Endodermal cell (in vitro differentiated cells): ENCODE data around the gene MPZL1. TPM values are rescaled to one million over a fixed set of nuclear protein-coding genes. Genes with fewer than 3 reads are reported as not detected.

Source experiments
- DNase-seq: peaks from one replicate; pipeline ENCODE4 v3.0.0-alpha.2; 2017
- H3K27ac ChIP-seq: 2 replicates; pipeline ENCODE4 v1.5.1; 2013; ENCODE audit warnings: mild to moderate bottlenecking, low read depth, low read length, moderate library complexity
- H3K27me3 ChIP-seq: 2 replicates; pipeline ENCODE4 v1.6.1; 2013; ENCODE audit warnings: mild to moderate bottlenecking, low read length, moderate library complexity; ENCODE audit not compliant: insufficient read depth, control insufficient read depth, poor library complexity, severe bottlenecking
- H3K36me3 ChIP-seq: 2 replicates; pipeline ENCODE4 v1.7.0; 2013; ENCODE audit warnings: mild to moderate bottlenecking, low read length, moderate library complexity; ENCODE audit not compliant: control insufficient read depth, insufficient read depth
- H3K4me1 ChIP-seq: one replicate; pipeline ENCODE4 v1.7.0; 2013; ENCODE audit warnings: low read length; ENCODE audit not compliant: control insufficient read depth, insufficient read depth
- H3K4me3 ChIP-seq: 2 replicates; pipeline ENCODE4 v1.5.1; 2013; ENCODE audit warnings: mild to moderate bottlenecking, low read length, moderate library complexity
- H3K9ac ChIP-seq: 2 replicates; pipeline ENCODE4 v1.6.1; 2013; ENCODE audit warnings: mild to moderate bottlenecking, low read length, moderate library complexity; ENCODE audit not compliant: poor library complexity, severe bottlenecking; ENCODE audit errors: extremely low read depth
- H3K9me3 ChIP-seq: 2 replicates; pipeline ENCODE4 v1.6.1; 2013; ENCODE audit warnings: mild to moderate bottlenecking, low read length, moderate library complexity; ENCODE audit not compliant: control insufficient read depth
- H3K27ac Mint-ChIP-seq: 2 replicates; pipeline ENCODE4 v1.8.0; 2020; ENCODE audit warnings: mixed read lengths
- H3K27me3 Mint-ChIP-seq: 2 replicates; pipeline ENCODE4 v1.8.0; 2021; ENCODE audit warnings: mild to moderate bottlenecking, mixed read lengths; ENCODE audit not compliant: insufficient read depth
- H3K36me3 Mint-ChIP-seq: 2 replicates; pipeline ENCODE4 v1.8.0; 2020; ENCODE audit warnings: low read depth, mixed read lengths
- H3K4me1 Mint-ChIP-seq: 2 replicates; pipeline ENCODE4 v1.8.0; 2020; ENCODE audit warnings: mixed read lengths
- H3K4me3 Mint-ChIP-seq: 2 replicates; pipeline ENCODE4 v1.8.0; 2020; ENCODE audit warnings: mild to moderate bottlenecking, moderate library complexity, mixed read lengths
- H3K9me3 Mint-ChIP-seq: 2 replicates; pipeline ENCODE4 v1.8.0; 2020; ENCODE audit warnings: mild to moderate bottlenecking, mixed read lengths
- CTCF ChIP-seq: fragments of 200-600 bp; sonication (generic); conservative IDR thresholded peaks from 2 replicates; pipeline ENCODE4 v1.5.0; 2021; ENCODE audit warnings: antibody characterized with exemption, mild to moderate bottlenecking
- WGBS, 2 experiments: methylation state at CpG; one replicate each; pipeline versions ENCODE4 v1.1.5 to v1.1.7; 2013; ENCODE audit warnings: missing lambda C conversion rate in 2 of 2, mixed read lengths in 1 of 2; ENCODE audit not compliant: insufficient coverage in 1 of 2, insufficient read length in 1 of 2; 5-methylcytosine and 5-hydroxymethylcytosine counted together
- total RNA-seq, 2 donors: library from RNA; stranded (reverse); fragmentation: NEBNext Ultra II Directional in 1 of 2; extraction: Animal tissue kit (Norgen Biotek cat#: 25700) in 1 of 2; gene quantifications; 2 replicates in 1 of 2; 3 replicates in 1 of 2; pipeline ENCODE4 v1.2.1, GENCODE V29; 2021

The MPZL1 gene
- total RNA-seq, 2 donors from 2014 or later, result 111 to 114 TPM

- H3K4me3 Mint-ChIP-seq, result no peak overlapping the region
Observed at GRCh38 chr1:167773516-167773915, 51.7 kb downstream of the MPZL1 start.

GRCh38 chr1:167774710-167775109, 52.9 kb downstream of the MPZL1 start:
- H3K27ac Mint-ChIP-seq, result no peak overlapping the region
- peaks cover 64% of the 10 kb centered on the region for H3K36me3 ChIP-seq
- no peak for DNase-seq
- H3K4me1 Mint-ChIP-seq, result peaks cover 14% of the 10 kb centered on the region
- H3K9me3 Mint-ChIP-seq, result peaks cover 6% of the 10 kb centered on the region
- no peaks in the 10 kb centered on the region for H3K27me3 Mint-ChIP-seq
- H3K36me3 Mint-ChIP-seq, result peaks cover 81% of the 10 kb centered on the region
- no peak overlapping the region for H3K27ac ChIP-seq
- no peak overlapping the region for H3K4me3 Mint-ChIP-seq
- no peaks in the 10 kb centered on the region for H3K27me3 ChIP-seq
- TF ChIP-seq CTCF, result no peak
- H3K4me1 ChIP-seq, result no peaks in the 10 kb centered on the region
- H3K4me3 ChIP-seq, result no peak overlapping the region
- peaks cover 9% of the 10 kb centered on the region for H3K9me3 ChIP-seq
- no peak overlapping the region for H3K9ac ChIP-seq

More at GRCh38 chr1:167773516-167773915, 51.7 kb downstream of the MPZL1 start:
- Histone ChIP-seq H3K36me3 (peaks cover 68% of the 10 kb centered on the region), H3K27ac (no peak overlapping the region), H3K9ac (no peak overlapping the region), H3K9me3 (peaks cover 8% of the 10 kb centered on the region), H3K4me1 (no peaks in the 10 kb centered on the region), H3K27me3 (no peaks in the 10 kb centered on the region), H3K4me3 (no peak overlapping the region)
- H3K9me3 Mint-ChIP-seq, result peaks cover 6% of the 10 kb centered on the region
- WGBS, 2 experiments, result 83% methylated on average over 2 of the region's 2 CpGs; no CpG with 5 or more reads in 1 of the 2 experiments
- no peak for TF ChIP-seq CTCF
- peaks cover 24% of the 10 kb centered on the region for H3K4me1 Mint-ChIP-seq
- peaks cover 82% of the 10 kb centered on the region for H3K36me3 Mint-ChIP-seq
- H3K27me3 Mint-ChIP-seq, result peaks cover 3% of the 10 kb centered on the region
- DNase-seq, result no peak
- no peak overlapping the region for H3K27ac Mint-ChIP-seq

- Mint-ChIP-seq H3K9me3 (peaks cover 6% of the 10 kb centered on the region), H3K36me3 (peaks cover 83% of the 10 kb centered on the region)
Observed at GRCh38 chr1:167775178-167775577, 53.4 kb downstream of the MPZL1 start.

More at GRCh38 chr1:167775178-167775577, 53.4 kb downstream of the MPZL1 start:
- no peak for TF ChIP-seq CTCF
- Mint-ChIP-seq H3K4me3 (no peak overlapping the region), H3K27me3 (no peaks in the 10 kb centered on the region), H3K4me1 (peaks cover 10% of the 10 kb centered on the region), H3K27ac (no peak overlapping the region)
- Histone ChIP-seq H3K4me3 (no peak overlapping the region), H3K27ac (no peak overlapping the region), H3K4me1 (no peaks in the 10 kb centered on the region), H3K9me3 (peaks cover 14% of the 10 kb centered on the region), H3K9ac (no peak overlapping the region), H3K36me3 (peaks cover 69% of the 10 kb centered on the region), H3K27me3 (no peaks in the 10 kb centered on the region)
- 91 to 100% methylated on average over 1 to 2 of the region's 2 CpGs for WGBS, 2 experiments
- DNase-seq, result no peak
